Measurements from ENCODE around the gene EVPLL. TPM values are rescaled to one million over a fixed set of nuclear protein-coding genes. Genes with fewer than 3 reads are reported as not detected.
"Not testable (repeated sequence)": the region's sequence is repeated elsewhere in the genome, so short reads cannot be mapped to it uniquely, and the experiment has no call there.

EVPLL gene
- total and polyA plus RNA-seq, 9 donors = not detected

DNA sequence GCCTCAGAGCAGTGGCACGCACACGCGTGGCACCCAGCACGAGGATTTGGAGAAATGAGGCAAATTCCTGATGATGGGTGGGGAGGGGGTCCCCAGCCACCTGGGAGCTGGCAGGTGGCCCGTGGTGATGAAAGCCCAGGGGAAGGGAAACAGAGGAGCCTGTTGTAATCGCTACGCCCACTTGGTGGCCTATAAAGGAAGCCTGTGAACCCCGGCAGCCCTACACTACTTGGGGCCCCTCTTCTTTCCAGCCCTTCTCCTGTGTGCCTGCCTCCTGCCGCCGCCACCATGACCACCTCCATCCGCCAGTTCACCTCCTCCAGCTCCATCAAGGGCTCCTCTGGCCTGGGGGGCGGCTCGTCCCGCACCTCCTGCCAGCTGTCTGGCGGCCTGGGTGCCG lies 49.1 kb downstream of the EVPLL start:
- H3K36me3 ChIP-seq; H3K9me3 ChIP-seq; H3K27ac ChIP-seq; intact Hi-C loops (cut with DNase I); H3K27me3 ChIP-seq; H3K4me1 ChIP-seq (ENCODE audit: insufficient read depth); H3K4me3 ChIP-seq; DNase-seq: not testable (repeated sequence)
- WGBS, 3 donors = no CpG with 5 or more reads among the region's 16 CpGs

DNA sequence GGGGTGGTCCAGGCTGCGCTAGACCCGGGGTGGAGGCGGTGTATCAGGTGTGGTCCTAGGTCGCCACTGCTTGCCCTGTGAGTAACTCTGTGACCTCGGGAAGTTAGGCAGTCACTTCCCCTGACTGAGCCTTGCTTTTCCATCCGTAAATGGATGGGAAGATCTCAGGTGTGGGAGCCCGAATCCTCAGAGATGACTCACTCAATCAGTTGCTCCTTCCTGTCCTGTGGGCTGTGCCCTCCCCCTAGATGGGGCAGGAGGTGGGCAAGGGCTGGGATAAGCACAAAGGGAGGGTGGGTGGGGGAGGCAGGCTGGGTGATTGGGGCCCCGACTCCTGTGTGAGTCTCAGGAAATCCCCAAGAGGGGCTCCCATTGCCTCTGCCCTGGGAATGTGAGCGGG lies 54.6 kb downstream of the EVPLL start:
- H3K4me1 ChIP-seq (ENCODE audit: insufficient read depth); H3K27ac ChIP-seq; H3K36me3 ChIP-seq; H3K9me3 ChIP-seq; H3K4me3 ChIP-seq; DNase-seq; H3K27me3 ChIP-seq; intact Hi-C loops (cut with DNase I): not testable (repeated sequence)
- no CpG with 5 or more reads among the region's 9 CpGs for WGBS, 3 donors

Small RNA genes lying within 50 kb of the gene (microRNA-seq; reads per million reads assigned to microRNA genes)
- gene MIR6778 = 0 reads per million in 3 donors

Small RNA genes lying within 50 kb of the gene (small RNA-seq; reads per million reads assigned to genes)
- gene AL353997.5 (not detected), gene YWHAEP2 (not detected)

Other genes starting within 250 kb of the EVPLL start
- 100 to 1,000 TPM in 5 of 7 donors, 10 to 100 TPM in 2; 51.5 to 137 (median 105) TPM for gene ALKBH5, start 193.9 kb upstream of the EVPLL start, total RNA-seq
- gene ALKBH5, start 193.9 kb upstream of the EVPLL start, polyA plus RNA-seq = 10 to 100 TPM; 39.6 to 54.4 TPM
- gene LLGL1, start 152.1 kb upstream of the EVPLL start, total RNA-seq = 10 to 100 TPM; 19.0 to 28.0 (median 23.3) TPM
- gene LLGL1, start 152.1 kb upstream of the EVPLL start, polyA plus RNA-seq = 10 to 100 TPM in 1 of 2 donors, 1 to 10 TPM in 1; 2.5 to 16.4 TPM
- 100 to 1,000 TPM; 127 to 245 (median 178) TPM for gene FLII, start 119.0 kb upstream of the EVPLL start, total RNA-seq
- gene FLII, start 119.0 kb upstream of the EVPLL start, polyA plus RNA-seq = 100 to 1,000 TPM; 132 to 152 TPM
- 10 to 100 TPM; 15.1 to 36.1 (median 23.2) TPM for gene MIEF2, start 117.1 kb upstream of the EVPLL start, total RNA-seq
- gene MIEF2, start 117.1 kb upstream of the EVPLL start, polyA plus RNA-seq = 10 to 100 TPM in 1 of 2 donors, 1 to 10 TPM in 1; 4.0 to 21.9 TPM
- gene TOP3A, start 62.8 kb upstream of the EVPLL start, total RNA-seq = 10 to 100 TPM; 19.6 to 35.7 (median 22.2) TPM
- gene TOP3A, start 62.8 kb upstream of the EVPLL start, polyA plus RNA-seq = 10 to 100 TPM; 12.6 to 19.9 TPM
- gene SMCR8, start 62.5 kb upstream of the EVPLL start, total RNA-seq = 10 to 100 TPM in 5 of 7 donors, 1 to 10 TPM in 2; 7.1 to 16.7 (median 14.0) TPM
- gene SMCR8, start 62.5 kb upstream of the EVPLL start, polyA plus RNA-seq = 10 to 100 TPM in 1 of 2 donors, 1 to 10 TPM in 1; 8.8 to 13.2 TPM
- 10 to 100 TPM; 16.9 to 32.8 (median 21.3) TPM for gene SHMT1, start 14.2 kb upstream of the EVPLL start, total RNA-seq
- 10 to 100 TPM; 13.3 to 14.2 TPM for gene SHMT1, start 14.2 kb upstream of the EVPLL start, polyA plus RNA-seq
- gene LGALS9C, start 99.0 kb downstream of the EVPLL start, total RNA-seq = not detected
- gene LGALS9C, start 99.0 kb downstream of the EVPLL start, polyA plus RNA-seq = under 1 TPM in 1 of 2 donors, not detected in 1; 0.12 TPM

All from ovary (tissue), 9 donors.